Right ventricle myocardium inferior (tissue), 1 donor: ENCODE measurements around the gene MRPS15. TPM values are rescaled to one million over a fixed set of nuclear protein-coding genes. Genes with fewer than 3 reads are reported as not detected.

ENCODE experiments used
- ATAC-seq: fragments of 200-7000 bp; cut with Tn5 transposase; one replicate; pipeline ENCODE4 v1.9.1; 2020; ENCODE audit warnings: mild to moderate bottlenecking, moderate library complexity
- DNase-seq: peaks from one replicate; pipeline ENCODE4 v3.0.0; 2021; ENCODE audit errors: missing footprints
- intact Hi-C: fragments of 100-400 bp; cut with DNase I; formaldehyde crosslinking; loops from one replicate; pipeline ENCODE4 v1.11.0; 2022
- total RNA-seq: library from RNA; stranded (reverse); fragmentation: NEBNext Ultra II Directional; extraction: Animal tissue kit (Norgen Biotek cat#: 25700); gene quantifications from one replicate; pipeline ENCODE4 v1.2.1, GENCODE V29; 2021
- donor health status: DM: no; HTN: yes; CAD: no; lungs with severe emphysema.

MRPS15 gene
- total RNA-seq, 1 donor from 2014 or later: 114 TPM

DNA sequence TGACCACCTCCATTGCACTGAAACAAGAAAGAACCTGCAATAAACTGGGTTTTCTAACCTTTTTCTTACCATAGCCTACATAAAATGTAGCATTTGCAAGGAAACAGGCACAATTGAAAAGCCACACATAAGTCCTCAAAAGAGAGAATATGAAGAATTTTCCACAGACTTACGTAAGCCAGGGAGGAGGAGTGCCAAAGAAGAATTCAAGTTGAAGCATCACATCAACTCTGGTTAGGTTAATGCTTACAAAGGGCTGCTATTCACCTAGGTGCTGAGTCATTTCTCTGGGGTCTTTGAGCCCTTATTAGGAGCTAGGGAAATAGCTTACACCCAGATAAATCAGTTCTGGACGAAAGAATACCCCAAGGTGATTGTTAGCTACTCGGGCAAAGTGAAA lies 23.5 kb downstream of the MRPS15 start:
- ATAC-seq: no peak
- intact Hi-C loops: no loop called here
- no peak for DNase-seq

DNA sequence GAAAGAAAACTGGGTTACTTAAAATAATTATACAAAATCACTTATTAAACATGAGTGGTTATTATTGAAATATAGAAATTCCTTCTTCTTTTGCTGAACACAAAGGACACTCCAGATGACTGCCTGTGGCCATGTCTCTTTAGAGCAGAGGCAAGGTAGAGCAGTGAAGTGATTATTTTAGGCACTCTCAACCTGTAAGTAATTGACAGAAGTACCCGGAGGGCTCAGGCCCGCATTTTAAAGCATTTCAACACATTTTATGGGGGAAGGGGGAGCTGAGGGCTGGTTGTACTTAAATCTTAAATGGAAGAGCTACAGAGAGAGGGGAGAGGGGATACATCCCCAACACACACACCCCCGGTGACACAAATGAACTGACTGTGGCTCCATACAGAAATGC lies 24.1 kb downstream of the MRPS15 start:
- ATAC-seq: no peak
- intact Hi-C loops: no loop called here

GRCh38 chr1:36438715-36439114 lies 25.5 kb downstream of the MRPS15 start:
- ATAC-seq (no peak), DNase-seq (no peak)
- intact Hi-C loops: no loop called here

More for the DNA sequence above, 24.1 kb downstream of the MRPS15 start:
- DNase-seq: no peak

DNA sequence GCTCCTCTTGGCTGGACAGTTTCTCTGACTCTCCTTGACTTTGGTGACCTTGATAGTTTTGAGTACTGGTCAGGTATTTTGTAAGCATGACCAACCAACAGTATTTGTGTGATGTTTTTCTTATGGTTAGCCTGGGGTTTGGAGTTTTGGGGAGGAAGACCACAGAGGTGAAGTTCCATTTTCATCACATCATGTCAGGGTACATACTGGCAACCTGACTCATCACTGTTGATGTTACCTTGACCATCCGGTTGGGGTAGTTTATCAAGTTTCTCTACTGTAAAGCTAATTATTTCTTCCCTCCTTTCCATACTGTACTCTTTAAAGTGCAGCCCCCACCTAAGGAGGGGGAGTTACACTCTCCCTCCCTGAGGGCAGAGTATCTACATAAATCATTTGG lies 27.4 kb downstream of the MRPS15 start:
- no peak for DNase-seq
- intact Hi-C loops: no loop called here
- ATAC-seq: no peak

- DNase-seq (no peak), ATAC-seq (no peak)
Observed at GRCh38 chr1:36433102-36433501, 31.1 kb downstream of the MRPS15 start.

GRCh38 chr1:36432616-36433015 lies 31.6 kb downstream of the MRPS15 start:
- ATAC-seq (no peak), DNase-seq (no peak)
- intact Hi-C loops: no loop called here

More at GRCh38 chr1:36433102-36433501, 31.1 kb downstream of the MRPS15 start:
- intact Hi-C loops: no loop called here

DNA sequence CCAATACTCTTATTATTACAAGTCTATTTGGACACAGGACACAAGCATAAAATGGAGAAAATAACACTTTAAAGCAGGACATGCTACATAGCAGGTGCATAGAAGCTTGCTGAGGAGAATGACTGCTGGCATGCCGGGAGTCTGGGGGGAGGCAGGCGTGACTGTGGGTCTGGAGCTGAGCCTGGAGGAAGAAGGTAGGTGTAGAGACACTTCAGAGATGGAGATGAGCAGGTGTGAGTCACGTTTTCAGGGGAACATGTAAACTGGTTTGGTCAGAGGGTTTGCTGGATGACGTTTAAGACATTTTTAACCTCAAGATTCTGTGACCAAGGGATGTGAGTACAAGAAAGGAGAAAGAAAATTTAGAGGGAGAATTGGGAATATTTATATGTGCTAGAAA lies 38.4 kb downstream of the MRPS15 start:
- intact Hi-C loops: loop anchor here (10.0 kb wide), 1 partner anchor 121 kb away; the partner anchor contains the start of gene SH3D21
- DNase-seq: no peak
- ATAC-seq: no peak

DNA sequence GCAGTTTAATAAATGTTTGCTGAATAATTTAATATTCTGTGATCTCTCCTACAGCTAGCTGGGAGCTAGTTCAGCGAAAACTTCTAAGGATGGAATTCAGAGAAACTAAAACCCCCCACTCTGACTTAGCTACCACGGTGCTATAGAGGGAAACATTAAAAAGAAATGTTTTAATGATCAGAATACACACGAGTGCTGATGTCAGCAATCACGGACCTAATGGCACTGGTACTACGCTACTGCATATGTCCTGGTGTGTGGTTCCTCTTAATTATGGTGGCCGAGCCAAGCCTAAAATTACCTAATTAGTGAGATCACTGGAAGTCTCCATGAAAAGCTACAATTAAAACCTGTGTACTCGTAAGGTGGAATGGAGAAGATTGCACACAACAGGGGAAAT lies 42.5 kb downstream of the MRPS15 start:
- no peak for ATAC-seq
- DNase-seq: no peak
- intact Hi-C loops: loop anchor here (1.0 to 10.0 kb wide), 6 partner anchors 43 to 323 kb away; partner anchors contain the start of genes MRPS15, SH3D21 and TRAPPC3

GRCh38 chr1:36420836-36421317 lies 43.3 kb downstream of the MRPS15 start:
- peak; percentile 92 for DNase-seq
- intact Hi-C loops: loop anchor here (1.0 to 10.0 kb wide), 6 partner anchors 44 to 322 kb away; partner anchors contain the start of genes MRPS15, SH3D21 and TRAPPC3
- peak; percentile 93 for ATAC-seq

DNA sequence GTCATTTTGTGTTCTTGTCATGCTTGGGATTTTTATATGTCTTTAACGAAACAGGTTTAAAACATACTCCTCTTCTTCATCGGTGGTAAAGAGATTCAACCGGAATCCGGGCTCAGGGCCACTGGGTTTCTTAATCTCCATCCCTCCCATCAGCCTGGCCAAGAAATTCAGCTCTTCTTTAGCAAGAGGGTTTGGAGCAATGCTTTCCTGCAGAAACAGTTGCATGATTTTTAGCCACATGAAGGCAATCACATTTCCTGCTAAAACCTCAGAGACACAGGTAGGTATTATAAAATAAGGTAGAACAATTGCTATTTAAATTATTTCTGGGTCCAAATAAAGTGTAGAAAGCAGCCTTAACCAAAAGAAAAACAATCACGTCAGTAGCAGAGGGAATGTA lies 43.8 kb downstream of the MRPS15 start:
- no peak for DNase-seq

DNA sequence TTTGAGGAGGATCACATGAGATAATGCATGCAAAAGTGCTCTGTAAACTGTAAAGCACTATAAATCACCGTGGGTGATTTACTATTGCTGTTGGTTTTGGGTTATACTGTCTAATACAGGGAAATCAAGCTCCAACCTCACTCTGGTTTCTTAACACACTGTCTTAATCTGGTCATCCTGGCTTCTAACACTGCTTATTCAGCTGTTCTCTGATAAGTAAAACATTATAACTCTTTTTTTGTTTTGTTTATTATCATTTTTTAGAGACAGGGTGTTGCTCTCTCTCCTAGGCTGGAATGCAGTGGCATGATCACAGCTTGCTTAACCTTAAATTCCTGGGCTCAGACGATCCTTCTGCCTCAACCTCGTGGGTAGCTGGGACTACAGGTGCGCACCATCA lies 44.6 kb downstream of the MRPS15 start:
- no peak for DNase-seq
- intact Hi-C loops: no loop called here
- ATAC-seq: no peak

More for the DNA sequence above, 43.8 kb downstream of the MRPS15 start:
- intact Hi-C loops: loop anchor here (2.0 to 10.0 kb wide), 5 partner anchors 44 to 322 kb away; partner anchors contain the start of genes MRPS15, SH3D21 and TRAPPC3
- peak; percentile 60 for ATAC-seq

DNA sequence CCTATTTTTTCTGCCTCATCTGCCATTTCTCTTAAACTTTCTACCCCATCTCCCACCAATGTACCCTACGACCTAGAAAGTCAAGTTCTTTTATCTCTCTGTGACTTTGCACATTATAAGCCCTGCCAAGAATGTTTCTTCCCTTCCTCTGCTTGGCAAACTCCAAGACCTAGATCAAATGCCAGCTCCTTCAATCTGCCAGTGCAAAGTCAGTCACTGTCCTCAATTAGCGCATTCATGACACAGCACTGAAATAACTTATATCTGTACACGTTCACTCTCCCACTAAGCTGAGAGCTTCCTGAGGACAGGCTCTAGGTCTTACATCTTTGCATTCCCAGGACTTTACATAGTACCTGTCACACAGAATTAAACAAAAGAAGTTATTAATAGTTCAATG lies 45.0 kb downstream of the MRPS15 start:
- intact Hi-C loops: no loop called here
- ATAC-seq (peak; percentile 17), DNase-seq (no peak)

- intact Hi-C loops: no loop called here
- ATAC-seq (no peak), DNase-seq (no peak)
Observed at GRCh38 chr1:36417931-36418330, 46.3 kb downstream of the MRPS15 start.

DNA sequence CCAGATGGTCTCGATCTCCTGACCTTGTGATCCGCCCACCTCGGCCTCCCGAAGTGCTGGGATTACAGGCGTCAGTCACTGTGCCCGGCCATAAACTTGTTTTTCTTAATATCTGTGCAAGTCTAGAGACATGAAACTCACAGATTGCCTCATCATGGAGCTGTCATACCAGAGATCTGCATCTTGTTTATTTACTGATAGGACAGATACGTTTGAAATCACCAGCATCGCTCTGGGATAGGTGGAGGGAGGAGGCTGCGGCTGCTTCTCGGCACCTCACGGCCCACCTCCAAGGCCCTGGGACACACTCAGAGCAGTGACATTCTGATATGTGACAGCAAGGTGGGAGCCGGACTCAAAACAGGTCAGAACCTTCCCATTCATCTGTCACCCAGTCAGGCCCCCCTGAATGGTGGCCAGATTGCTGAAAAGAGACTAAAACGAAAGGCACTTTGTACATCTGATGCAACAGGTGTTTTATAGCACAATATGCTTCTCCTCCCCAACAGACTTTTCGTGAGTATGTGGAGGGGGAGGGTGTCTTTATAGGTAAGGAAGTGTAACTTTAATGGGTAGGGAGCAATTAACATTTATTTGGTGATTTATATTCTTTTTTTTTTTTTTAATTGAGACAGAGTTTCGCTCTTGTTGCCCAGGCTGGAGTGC lies 48.4 kb downstream of the MRPS15 start:
- DNase-seq: no peak
- ATAC-seq: no peak
- intact Hi-C loops: no loop called here

GRCh38 chr1:36414384-36414783 lies 49.8 kb downstream of the MRPS15 start:
- no peak for ATAC-seq
- intact Hi-C loops: no loop called here

DNA sequence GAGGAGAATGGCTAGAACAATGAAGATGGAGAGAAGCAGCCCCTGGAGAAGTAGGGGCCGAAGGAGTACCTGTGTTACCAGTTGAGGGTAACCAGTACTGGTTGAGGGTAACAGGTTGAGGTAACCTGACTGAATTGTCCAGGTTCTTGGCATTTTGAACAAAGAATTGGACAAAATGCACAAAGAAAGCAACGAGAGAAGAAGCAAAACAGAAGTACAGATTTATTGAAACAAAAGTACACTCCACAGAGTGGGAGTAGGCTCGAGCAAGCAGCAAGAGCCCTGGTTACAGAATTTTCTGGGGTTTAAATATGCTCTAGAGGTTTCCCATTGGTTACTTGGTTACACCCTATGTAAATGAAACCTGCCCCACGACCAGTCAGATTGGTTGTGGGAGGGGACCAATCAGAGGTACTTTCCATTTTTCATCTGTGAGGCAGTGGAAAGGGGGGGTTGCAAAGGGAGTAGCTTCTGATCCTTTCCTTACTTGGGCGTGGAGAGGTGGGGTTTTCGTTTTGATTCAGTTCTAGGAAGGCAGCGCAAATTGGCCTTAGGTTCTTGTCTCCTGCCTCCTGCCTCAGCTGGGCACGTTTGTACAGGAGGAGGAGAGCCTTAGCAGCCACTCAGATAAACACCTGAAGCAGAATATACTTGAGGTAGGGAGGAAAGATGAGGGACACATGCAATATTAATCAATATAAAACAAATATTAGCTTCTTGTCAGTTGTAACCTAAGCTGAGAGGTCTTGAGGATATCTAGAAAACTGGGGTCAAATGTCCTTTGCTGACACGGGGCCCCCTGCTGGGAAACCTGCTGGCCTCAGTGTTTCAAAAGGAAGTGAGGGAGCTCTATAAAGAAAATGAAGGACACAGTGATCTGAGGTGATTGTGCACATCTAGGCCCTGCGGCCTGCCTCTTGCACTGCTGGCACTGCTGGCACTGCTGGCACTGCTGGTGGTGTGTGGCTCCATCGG lies 52.2 kb downstream of the MRPS15 start:
- ATAC-seq: no peak
- no peak for DNase-seq
- intact Hi-C loops: no loop called here

More at GRCh38 chr1:36414384-36414783, 49.8 kb downstream of the MRPS15 start:
- no peak for DNase-seq

GRCh38 chr1:36408479-36408878 lies 55.7 kb downstream of the MRPS15 start:
- no peak for ATAC-seq
- intact Hi-C loops: no loop called here

GRCh38 chr1:36406440-36406839 lies 57.7 kb downstream of the MRPS15 start:
- ATAC-seq (no peak), DNase-seq (no peak)
- intact Hi-C loops: no loop called here

More at GRCh38 chr1:36408479-36408878, 55.7 kb downstream of the MRPS15 start:
- DNase-seq: no peak
